NCI-H1105 (cell line): ENCODE measurements around the gene VSIR.

Experiments used
- DNase-seq: peaks from one replicate; lab custom pipeline; 2025; lab: John Stamatoyannopoulos, UW

Gene VSIR

DNA sequence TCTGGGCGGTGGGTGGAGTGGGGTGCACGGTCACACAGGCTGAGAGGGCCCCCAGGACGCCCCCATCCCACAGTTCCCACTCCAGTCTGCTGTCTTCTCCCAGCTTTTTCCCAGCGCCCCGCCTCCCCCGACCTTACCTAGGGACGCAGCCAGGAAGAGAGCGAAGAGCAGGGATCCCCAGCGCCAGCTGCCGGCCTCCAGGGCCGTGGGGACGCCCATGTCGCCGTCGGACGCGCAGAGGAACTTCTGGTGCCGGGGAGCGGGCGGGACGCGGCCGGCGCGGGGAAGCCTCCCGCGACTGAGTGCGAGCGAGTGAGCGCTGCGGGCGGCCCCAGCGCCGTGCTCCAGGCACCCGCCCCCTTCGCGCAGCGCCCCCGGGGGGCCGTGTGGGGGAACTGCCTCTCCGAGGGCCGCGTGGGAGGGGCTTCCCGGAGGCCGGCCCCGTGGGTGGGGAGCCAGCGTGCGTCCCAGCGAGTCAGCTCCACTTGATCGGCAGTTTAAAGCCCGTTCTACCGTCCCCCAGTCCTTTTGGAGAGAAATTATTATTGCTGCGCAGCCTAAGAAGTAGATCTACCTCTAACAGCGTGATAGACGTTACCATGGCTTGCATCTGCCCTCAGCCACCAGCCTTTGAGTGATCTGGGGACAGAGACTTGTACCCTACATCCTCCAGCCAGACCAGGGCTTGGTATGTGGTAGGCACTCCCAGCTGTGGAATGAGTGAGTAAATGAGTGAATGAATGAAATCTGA, at the start of gene VSIR:
TSS of gene VSIR (minus strand) at position 300 of the 751 bp plus-strand sequence. CDS start at position 219, 81 bp downstream.
- peak; percentile 53 for DNase-seq

GRCh38 chr10:71821909-71822763, 48.8 kb upstream of the VSIR start:
- no peak for DNase-seq

GRCh38 chr10:71820966-71821365, 47.6 kb upstream of the VSIR start:
- no peak for DNase-seq

- no peak for DNase-seq
Observed at GRCh38 chr10:71819985-71820384, 46.7 kb upstream of the VSIR start.

GRCh38 chr10:71819441-71819861, 46.1 kb upstream of the VSIR start:
- DNase-seq = no peak

- DNase-seq = no peak
Observed at GRCh38 chr10:71818674-71819260, 45.4 kb upstream of the VSIR start.

DNA sequence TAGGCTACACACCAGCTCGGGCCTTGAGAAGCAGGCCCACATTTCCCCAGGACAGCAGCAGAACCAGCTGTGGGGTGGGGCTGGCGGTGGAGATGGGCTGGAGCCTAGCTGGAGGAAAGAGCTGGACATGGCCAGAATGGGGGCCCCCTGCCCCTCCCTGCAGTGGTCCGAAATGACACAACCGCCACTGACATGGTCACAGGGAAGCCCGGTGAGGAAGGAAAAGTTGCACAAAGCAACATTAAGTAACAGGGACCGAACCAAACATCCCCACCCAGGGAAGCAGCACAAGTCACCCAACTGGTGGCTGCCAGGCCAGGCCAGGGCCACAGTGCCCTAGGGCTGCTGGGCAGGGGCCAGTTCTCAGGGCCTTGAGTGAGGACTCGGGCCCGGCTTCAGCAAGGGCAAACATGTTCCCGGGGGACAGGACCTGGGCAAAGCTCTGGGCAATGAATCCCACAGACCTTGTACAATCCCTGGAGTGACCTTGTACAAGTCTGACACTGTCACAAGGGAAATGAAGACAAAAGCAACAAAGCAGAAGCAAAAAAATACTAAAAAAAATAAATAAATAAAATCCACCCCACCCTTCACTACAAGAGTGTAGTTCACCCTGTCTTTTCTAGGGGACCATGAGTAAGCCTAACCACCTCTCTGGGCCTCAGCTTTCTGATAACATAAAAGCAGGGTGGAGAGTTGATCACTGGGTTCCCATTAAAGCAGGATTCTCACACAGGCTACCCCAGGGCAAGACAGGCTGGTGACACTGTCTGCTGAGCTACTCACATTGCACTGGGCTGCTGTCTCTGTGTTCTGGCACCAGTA, 44.7 kb upstream of the VSIR start:
- no peak for DNase-seq

GRCh38 chr10:71816936-71817618, 43.8 kb upstream of the VSIR start:
- DNase-seq = no peak

DNA sequence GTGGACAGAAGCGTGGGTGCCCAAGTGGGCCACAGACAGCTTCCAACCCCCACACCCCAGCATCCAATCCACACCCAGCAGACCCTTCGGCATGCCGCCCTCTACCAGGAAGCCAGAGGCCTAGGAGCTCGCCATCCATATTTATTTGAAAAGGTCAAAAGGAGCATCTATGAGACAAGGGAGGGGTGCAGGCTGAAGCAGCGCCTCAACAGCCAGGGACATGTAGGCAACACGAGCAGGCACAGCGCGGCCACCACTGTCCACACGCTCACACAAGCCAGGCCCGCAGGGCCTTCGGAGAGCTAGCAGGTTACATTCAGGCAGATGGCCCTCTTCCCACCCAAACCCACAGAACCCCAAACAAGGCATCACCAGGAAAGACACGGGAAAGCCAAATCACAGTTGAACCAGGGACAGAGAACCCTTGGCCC, 43.1 kb upstream of the VSIR start:
- DNase-seq = no peak

DNA sequence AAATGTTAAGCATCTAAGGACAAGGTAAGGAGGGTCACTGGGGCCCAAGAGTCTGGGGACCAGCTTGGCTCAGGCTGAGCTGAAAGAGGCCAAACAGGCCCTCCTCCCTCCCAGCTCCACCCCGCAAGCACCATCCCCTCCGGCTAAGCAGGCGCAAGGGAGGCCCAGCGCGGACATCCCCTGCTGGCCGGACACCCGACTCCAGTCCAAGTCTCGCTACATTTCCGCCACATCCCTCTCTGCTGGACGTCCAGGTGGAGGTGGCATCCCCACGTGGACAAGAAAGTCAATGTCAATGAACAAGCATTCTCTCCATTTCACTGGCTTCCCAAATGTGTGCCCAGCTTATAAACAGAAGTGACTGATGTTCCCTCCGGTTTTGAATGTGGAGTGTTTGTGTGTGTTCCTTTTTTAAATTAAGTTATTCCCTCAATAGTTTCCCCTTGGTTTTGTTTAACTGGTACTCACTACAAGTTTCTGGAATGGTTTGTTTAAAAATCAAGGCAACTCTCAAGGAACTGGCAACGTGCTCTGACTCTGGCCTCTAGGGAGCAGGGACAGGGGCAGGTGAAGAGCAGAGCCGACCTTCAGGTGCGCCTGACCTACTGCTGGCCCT, 42.3 kb upstream of the VSIR start:
- DNase-seq = no peak

DNA sequence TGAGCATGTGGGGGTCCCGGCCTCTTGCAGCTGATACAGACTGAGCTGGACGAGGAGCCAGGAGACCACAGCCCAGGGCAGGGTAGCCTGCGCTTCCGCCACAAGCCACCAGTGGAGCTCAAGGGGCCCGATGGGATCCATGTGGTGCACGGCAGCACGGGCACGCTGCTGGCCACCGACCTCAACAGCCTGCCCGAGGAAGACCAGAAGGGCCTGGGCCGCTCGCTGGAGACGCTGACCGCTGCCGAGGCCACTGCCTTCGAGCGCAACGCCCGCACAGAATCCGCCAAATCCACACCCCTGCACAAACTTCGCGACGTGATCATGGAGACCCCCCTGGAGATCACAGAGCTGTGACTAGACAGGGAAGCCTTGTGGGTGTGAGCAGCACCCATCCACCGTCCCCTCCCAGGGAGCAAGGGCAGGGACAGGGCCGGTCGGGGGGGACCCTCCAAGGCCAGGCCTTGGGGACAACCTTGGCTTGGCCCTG, 41.6 kb upstream of the VSIR start:
- DNase-seq = no peak

GRCh38 chr10:71812913-71813590, 39.7 kb upstream of the VSIR start:
- no peak for DNase-seq

- DNase-seq = peak; percentile 35
Observed at GRCh38 chr10:71812016-71812912, 38.9 kb upstream of the VSIR start.

- no peak for DNase-seq
Observed at GRCh38 chr10:71811351-71811750, 38.0 kb upstream of the VSIR start.

DNA sequence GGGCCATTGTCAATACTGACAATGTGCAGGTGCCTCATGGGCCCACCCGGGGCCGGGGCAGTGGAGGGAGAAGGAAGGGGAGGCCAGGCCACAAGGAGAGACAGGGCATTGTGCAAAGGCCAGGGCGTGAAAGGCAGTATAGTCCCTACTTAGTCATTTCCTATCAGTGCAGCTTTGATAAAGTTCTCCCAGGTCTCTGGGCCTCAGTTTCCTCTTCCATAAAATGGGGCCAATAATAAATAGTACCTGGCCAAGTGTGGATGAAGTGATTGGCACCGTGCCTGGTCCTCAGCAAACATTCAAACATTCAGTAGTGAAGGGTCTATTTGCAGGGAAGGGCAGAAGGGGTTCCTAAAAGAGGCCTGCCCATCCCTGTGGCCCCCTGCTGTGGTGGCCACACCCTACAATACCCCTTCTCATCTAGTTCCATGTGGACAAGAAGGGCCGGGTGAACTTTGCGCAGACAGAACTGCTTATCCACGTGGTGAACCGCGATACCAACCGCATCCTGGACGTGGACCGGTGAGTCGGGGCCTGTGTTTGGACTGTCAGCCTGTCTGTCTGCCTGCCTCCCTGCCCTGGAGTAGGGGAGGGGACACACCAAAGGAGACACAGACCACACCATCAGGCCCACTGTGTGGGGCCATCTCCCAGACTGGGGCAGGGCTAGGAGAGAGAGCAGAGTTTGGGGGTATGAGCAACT, 36.9 kb upstream of the VSIR start:
- no peak for DNase-seq

DNA sequence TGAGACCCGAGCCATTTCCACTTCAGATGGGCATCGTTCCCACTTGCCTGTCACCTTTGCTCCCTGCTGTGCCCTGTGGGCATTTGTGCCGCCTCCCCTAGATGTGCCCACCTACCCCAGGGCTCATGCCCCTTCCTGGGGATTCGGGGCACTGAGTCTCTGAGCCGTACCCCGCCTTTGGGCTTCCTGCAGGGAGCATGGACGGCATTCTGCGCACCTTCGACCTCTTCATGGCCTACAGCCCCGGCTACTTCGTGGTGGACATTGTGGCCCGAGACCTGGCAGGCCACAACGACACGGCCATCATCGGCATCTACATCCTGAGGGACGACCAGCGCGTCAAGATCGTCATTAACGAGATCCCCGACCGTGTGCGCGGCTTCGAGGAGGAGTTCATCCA, 36.3 kb upstream of the VSIR start:
- DNase-seq = no peak

GRCh38 chr10:71807557-71808510, 34.5 kb upstream of the VSIR start:
- DNase-seq = no peak
